ENCODE results near the gene CDC42EP4. TPM values are rescaled to one million over a fixed set of nuclear protein-coding genes. Genes with fewer than 3 reads are reported as not detected.
"Not testable (repeated sequence)": the region's sequence is repeated elsewhere in the genome, so short reads cannot be mapped to it uniquely, and the experiment has no call there.

Gene CDC42EP4
- total RNA-seq, 1 experiment from 2014 or later, result 83.1 TPM

GRCh38 chr17:73315471-73315870 lies 3.7 kb upstream of the CDC42EP4 start:
- Histone ChIP-seq H3K9me3 (ENCODE audit: low read length) (no peaks in the 10 kb centered on the region), H3K27ac (ENCODE audit: low read length) (no peak overlapping the region), H3K4me2 (ENCODE audit: low read length) (no peak overlapping the region), H3F3A (ENCODE audit: low read length, unreplicated experiment) (no peaks in the 10 kb centered on the region), H3K4me1 (ENCODE audit: insufficient read depth, low read length) (peaks cover 13% of the 10 kb centered on the region), H3K9me2 (replicated peaks; ENCODE audit: low read length) (no peaks in the 10 kb centered on the region), H3K36me3 (ENCODE audit: low read depth, low read length) (no peaks in the 10 kb centered on the region), H4K20me1 (ENCODE audit: low read length) (no peaks in the 10 kb centered on the region), H3K4me3 (ENCODE audit: low read length) (no peak overlapping the region), H3K9ac (ENCODE audit: low read length) (no peak overlapping the region), H2AFZ (ENCODE audit: low read length) (no peak overlapping the region), H3K79me2 (ENCODE audit: low read length) (peaks cover 13% of the 10 kb centered on the region), H3K27me3 (ENCODE audit: low read length) (no peaks in the 10 kb centered on the region)
- TF ChIP-seq EZH2phosphoT487 (IDR thresholded peaks at IDR 0.05; ENCODE audit: borderline replicate concordance, low read length) (no peak), CTCF (conservative IDR thresholded peaks at IDR 0.05; ENCODE audit: low read depth, low read length) (no peak), EZH2 (IDR thresholded peaks at IDR 0.05; ENCODE audit: low read length, unreplicated experiment) (no peak)
- ChIA-PET POLR2A (ENCODE audit: unreplicated experiment) (interaction anchor here (0.6 kb wide), 1 partner anchor 155 kb away, joined by 7 read pairs; no protein-coding TSS in a partner anchor), CTCF (interaction anchor here (0.6 kb wide), 2 partner anchors 47 to 341 kb away, joined by 3 to 5 read pairs; no protein-coding TSS in a partner anchor)
- DNase-seq (no peak), ATAC-seq (no peak)
- no TSS peak for BruUV-seq (replicated peaks)
- intact Hi-C loops (cut with micrococcal nuclease), result loop anchor here (10.0 kb wide), 1 partner anchor 731 kb away; no protein-coding TSS in a partner anchor

- Histone ChIP-seq H3K27me3 (ENCODE audit: low read length) (no peaks in the 10 kb centered on the region), H3K79me2 (ENCODE audit: low read length) (peaks cover 32% of the 10 kb centered on the region), H3K9ac (ENCODE audit: low read length) (no peak overlapping the region), H3K36me3 (ENCODE audit: low read depth, low read length) (no peaks in the 10 kb centered on the region), H3K9me3 (ENCODE audit: low read length) (no peaks in the 10 kb centered on the region), H3K9me2 (replicated peaks; ENCODE audit: low read length) (no peaks in the 10 kb centered on the region), H3K27ac (ENCODE audit: low read length) (no peak overlapping the region), H3F3A (ENCODE audit: low read length, unreplicated experiment) (no peaks in the 10 kb centered on the region), H3K4me1 (ENCODE audit: insufficient read depth, low read length) (peaks cover 25% of the 10 kb centered on the region), H3K4me2 (ENCODE audit: low read length) (no peak overlapping the region), H2AFZ (ENCODE audit: low read length) (no peak overlapping the region), H4K20me1 (ENCODE audit: low read length) (peaks cover 12% of the 10 kb centered on the region), H3K4me3 (ENCODE audit: low read length) (no peak overlapping the region)
- ATAC-seq (no peak), DNase-seq (no peak)
- ChIA-PET POLR2A (ENCODE audit: unreplicated experiment) (no interaction called here), CTCF (no interaction called here)
- intact Hi-C loops (cut with micrococcal nuclease), result loop anchor here (5.0 to 10.0 kb wide), 2 partner anchors 121 to 729 kb away; partner anchors contain the start of gene COG1
- no TSS peak for BruUV-seq (replicated peaks)
- TF ChIP-seq CTCF (conservative IDR thresholded peaks at IDR 0.05; ENCODE audit: low read depth, low read length) (no peak), EZH2 (IDR thresholded peaks at IDR 0.05; ENCODE audit: low read length, unreplicated experiment) (no peak), EZH2phosphoT487 (IDR thresholded peaks at IDR 0.05; ENCODE audit: borderline replicate concordance, low read length) (no peak)
These were observed 1.8 kb upstream of the CDC42EP4 start for GRCh38 chr17:73313526-73314127.

- not testable (repeated sequence) for H3K36me3 ChIP-seq (ENCODE audit: low read depth, low read length); ATAC-seq; H3K9me3 ChIP-seq (ENCODE audit: low read length); H2AFZ ChIP-seq (ENCODE audit: low read length); H3K27ac ChIP-seq (ENCODE audit: low read length); H3F3A ChIP-seq (ENCODE audit: low read length, unreplicated experiment); H3K9me2 ChIP-seq (replicated peaks; ENCODE audit: low read length); DNase-seq; BruUV-seq (replicated peaks); H3K27me3 ChIP-seq (ENCODE audit: low read length)
- ChIA-PET POLR2A (ENCODE audit: unreplicated experiment) (interaction anchor here (0.6 kb wide), 1 partner anchor 483 kb away, joined by 3 read pairs; no protein-coding TSS in a partner anchor), CTCF (interaction anchor here (1.1 kb wide), 1 partner anchor 57 kb away, joined by 3 read pairs; no protein-coding TSS in a partner anchor)
- H3K9ac ChIP-seq (ENCODE audit: low read length), result peak overlapping the region; percentile 86
- peaks cover 39% of the 10 kb centered on the region for H3K79me2 ChIP-seq (ENCODE audit: low read length)
- peak overlapping the region; percentile 100; the same call in 1 of the 2 replicates for H3K4me2 ChIP-seq (ENCODE audit: low read length)
- H4K20me1 ChIP-seq (ENCODE audit: low read length), result peaks cover 12% of the 10 kb centered on the region
- H3K4me1 ChIP-seq (ENCODE audit: insufficient read depth, low read length), result peaks cover 33% of the 10 kb centered on the region
- intact Hi-C loops (cut with micrococcal nuclease), result loop anchor here (1.0 to 10.0 kb wide), 4 partner anchors 21 to 728 kb away; partner anchors contain the start of gene COG1
- peak overlapping the region; percentile 94; the same call in 1 of the 2 replicates for H3K4me3 ChIP-seq (ENCODE audit: low read length)
These were observed 1.1 kb upstream of the CDC42EP4 start for GRCh38 chr17:73312887-73313286.

Measured in PC-3 (cell line).